GM12874 (cell line): ENCODE measurements around the gene FBXW2.

Experiments
- CTCF ChIP-seq: IDR thresholded peaks from 2 replicates; pipeline ENCODE4 v1.5.1; 2011; ENCODE audit warnings: low read depth, mild to moderate bottlenecking, control low read depth, low read length, moderate library complexity; ENCODE audit not compliant: insufficient read depth

Gene FBXW2

GRCh38 chr9:120792898-120793765 is at the start of gene FBXW2:
Gene FBXW2, minus strand, starts transcription at chr9:120793416. Its CDS starts 5,158 bp downstream, at chr9:120788258.
- no peak for TF ChIP-seq CTCF

- TF ChIP-seq CTCF: no peak
Observed at GRCh38 chr9:120841930-120842684, 48.9 kb upstream of the FBXW2 start.

GRCh38 chr9:120839146-120839545 is 45.9 kb upstream of the FBXW2 start:
- TF ChIP-seq CTCF: no peak

GRCh38 chr9:120837921-120838320 is 44.7 kb upstream of the FBXW2 start:
- TF ChIP-seq CTCF: no peak

GRCh38 chr9:120833325-120833724 is 40.1 kb upstream of the FBXW2 start:
- TF ChIP-seq CTCF: no peak

- TF ChIP-seq CTCF: no peak
Observed at GRCh38 chr9:120832807-120833206, 39.6 kb upstream of the FBXW2 start.

- no peak for TF ChIP-seq CTCF
Observed at GRCh38 chr9:120830865-120831264, 37.6 kb upstream of the FBXW2 start.
